ENCODE measurements around the gene PUM1. TPM values are rescaled to one million over a fixed set of nuclear protein-coding genes. Genes with fewer than 3 reads are reported as not detected.
A peak's percentile ranks its signal among the peaks of the same experiment; 100 is the strongest.

Gene PUM1
- total RNA-seq, 2 donors from 2014 or later, result 80.3 to 120 TPM

DNA sequence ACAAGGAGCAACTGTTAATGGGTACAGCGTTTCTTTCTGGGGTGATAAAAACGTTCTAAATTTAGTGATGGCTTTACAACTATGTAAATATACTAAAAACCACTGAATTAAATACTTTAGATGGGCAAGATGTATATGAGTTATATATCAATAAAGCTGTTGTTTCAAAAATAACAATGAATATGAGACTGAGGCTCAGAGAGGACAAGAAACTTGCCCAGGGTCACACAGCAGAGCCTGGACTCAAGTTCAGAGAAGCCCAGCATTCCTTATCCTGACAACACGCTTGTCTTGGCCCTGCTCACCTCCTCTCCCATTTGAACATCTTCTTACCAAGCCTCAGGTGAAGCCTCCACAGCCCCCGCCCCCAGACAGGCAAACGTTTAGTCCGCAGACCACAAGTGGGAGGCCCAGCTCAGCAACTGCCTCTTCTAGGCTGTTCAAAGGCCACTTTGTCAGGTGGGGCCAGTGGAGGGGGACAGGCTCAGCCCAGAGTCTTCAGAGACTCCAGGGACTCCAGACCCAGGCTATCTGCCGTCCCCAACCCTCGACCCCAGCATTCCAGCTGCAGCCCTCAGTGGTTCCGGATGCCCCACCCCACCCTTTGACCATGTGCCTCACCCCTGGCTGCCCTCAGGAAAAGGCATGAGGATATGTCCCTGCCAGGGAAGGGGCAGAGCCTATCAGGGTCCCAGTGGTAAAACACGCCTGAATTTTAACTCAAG lies 174.9 kb downstream of the PUM1 start:
- TF ChIP-seq POLR2A (IDR thresholded peaks at IDR 0.05) (no peak), POLR2AphosphoS5 (IDR thresholded peaks at IDR 0.05) (no peak)
- TF ChIP-seq, protein P1, sequence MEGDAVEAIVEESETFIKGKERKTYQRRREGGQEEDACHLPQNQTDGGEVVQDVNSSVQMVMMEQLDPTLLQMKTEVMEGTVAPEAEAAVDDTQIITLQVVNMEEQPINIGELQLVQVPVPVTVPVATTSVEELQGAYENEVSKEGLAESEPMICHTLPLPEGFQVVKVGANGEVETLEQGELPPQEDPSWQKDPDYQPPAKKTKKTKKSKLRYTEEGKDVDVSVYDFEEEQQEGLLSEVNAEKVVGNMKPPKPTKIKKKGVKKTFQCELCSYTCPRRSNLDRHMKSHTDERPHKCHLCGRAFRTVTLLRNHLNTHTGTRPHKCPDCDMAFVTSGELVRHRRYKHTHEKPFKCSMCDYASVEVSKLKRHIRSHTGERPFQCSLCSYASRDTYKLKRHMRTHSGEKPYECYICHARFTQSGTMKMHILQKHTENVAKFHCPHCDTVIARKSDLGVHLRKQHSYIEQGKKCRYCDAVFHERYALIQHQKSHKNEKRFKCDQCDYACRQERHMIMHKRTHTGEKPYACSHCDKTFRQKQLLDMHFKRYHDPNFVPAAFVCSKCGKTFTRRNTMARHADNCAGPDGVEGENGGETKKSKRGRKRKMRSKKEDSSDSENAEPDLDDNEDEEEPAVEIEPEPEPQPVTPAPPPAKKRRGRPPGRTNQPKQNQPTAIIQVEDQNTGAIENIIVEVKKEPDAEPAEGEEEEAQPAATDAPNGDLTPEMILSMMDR (IDR thresholded peaks at IDR 0.05), result no peak
- Histone ChIP-seq H3K27me3 (replicated peaks; ENCODE audit: insufficient read depth) (no peaks in the 10 kb centered on the region), H3K27ac (no peak overlapping the region), H3K9me3 (no peaks in the 10 kb centered on the region), H3K4me1 (replicated peaks) (peaks cover 6% of the 10 kb centered on the region), H3K4me3 (no peak overlapping the region), H3K36me3 (no peaks in the 10 kb centered on the region)
- DNase-seq (ENCODE audit: low spot score), result no peak
- intact Hi-C loops (cut with DNase I), result no loop called here
- 79% methylated on average over 10 of the region's 10 CpGs for WGBS

DNA sequence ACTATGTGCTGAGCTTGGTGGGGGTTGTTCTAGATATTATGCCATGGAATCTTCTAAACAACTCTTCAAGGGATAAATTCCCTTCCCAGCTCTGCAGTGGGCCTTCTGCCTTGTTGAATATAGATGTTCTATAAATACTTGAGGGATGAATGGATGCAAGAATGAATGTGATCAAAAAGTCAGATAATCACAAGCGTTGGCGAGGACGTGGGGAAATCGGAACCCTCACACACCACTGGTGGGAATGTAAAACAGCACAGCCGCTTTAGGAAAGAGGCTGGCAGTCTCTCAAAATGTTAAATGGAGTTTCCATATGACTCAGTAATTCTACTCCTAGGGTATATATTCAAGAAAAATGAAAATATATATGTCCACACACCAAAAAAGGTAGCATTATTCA lies 176.0 kb downstream of the PUM1 start:
- no peak for DNase-seq (ENCODE audit: low spot score)
- H3K9me3 ChIP-seq, result no peaks in the 10 kb centered on the region
- TF ChIP-seq, protein P1 (IDR thresholded peaks at IDR 0.05), result no peak
- TF ChIP-seq POLR2AphosphoS5 (IDR thresholded peaks at IDR 0.05) (no peak), POLR2A (IDR thresholded peaks at IDR 0.05) (no peak)
- H3K4me3 ChIP-seq, result no peak overlapping the region
- WGBS, result 83% methylated on average over 5 of the region's 5 CpGs
- H3K4me1 ChIP-seq (replicated peaks), result peaks cover 6% of the 10 kb centered on the region
- H3K27me3 ChIP-seq (replicated peaks; ENCODE audit: insufficient read depth), result no peaks in the 10 kb centered on the region
- H3K27ac ChIP-seq, result no peak overlapping the region
- intact Hi-C loops (cut with DNase I), result no loop called here
- H3K36me3 ChIP-seq, result no peaks in the 10 kb centered on the region

DNA sequence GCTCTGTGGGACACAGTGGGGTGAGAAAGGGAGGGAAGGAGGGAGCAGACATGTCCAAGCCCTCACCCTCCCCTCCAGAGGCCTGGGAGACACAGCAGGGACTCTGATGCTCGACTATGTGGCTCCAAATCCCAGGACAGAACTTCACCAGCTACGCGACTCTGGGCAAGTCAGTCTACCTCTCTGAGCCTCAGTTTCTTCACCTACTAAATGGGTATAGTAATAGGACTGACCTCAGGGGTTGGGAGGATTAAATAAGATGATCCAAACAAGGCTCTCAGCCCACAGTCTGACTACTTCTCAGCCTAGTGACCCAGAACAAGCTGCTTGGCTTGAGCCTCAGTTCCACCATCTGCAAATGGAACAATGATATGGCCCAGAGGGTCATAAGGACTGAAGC lies 176.5 kb downstream of the PUM1 start:
- intact Hi-C loops (cut with DNase I), result no loop called here
- TF ChIP-seq POLR2AphosphoS5 (IDR thresholded peaks at IDR 0.05), result no peak
- no peak for TF ChIP-seq POLR2A (IDR thresholded peaks at IDR 0.05)
- TF ChIP-seq, protein P1 (IDR thresholded peaks at IDR 0.05), result no peak
- H3K4me3 ChIP-seq, result no peak overlapping the region
- no peak for DNase-seq (ENCODE audit: low spot score)
- 75% methylated on average over 3 of the region's 3 CpGs for WGBS
- H3K9me3 ChIP-seq, result no peaks in the 10 kb centered on the region
- no peaks in the 10 kb centered on the region for H3K27me3 ChIP-seq (replicated peaks; ENCODE audit: insufficient read depth)
- peaks cover 6% of the 10 kb centered on the region for H3K4me1 ChIP-seq (replicated peaks)
- H3K27ac ChIP-seq, result peak overlapping the region; percentile 72 to 74
- no peaks in the 10 kb centered on the region for H3K36me3 ChIP-seq

- peak; percentile 45 for DNase-seq (ENCODE audit: low spot score)
- no peak overlapping the region for H3K4me3 ChIP-seq
- H3K27ac ChIP-seq, result peak overlapping the region; percentile 72 to 74
- WGBS, result 17% methylated on average over 7 of the region's 8 CpGs
- TF ChIP-seq POLR2A (IDR thresholded peaks at IDR 0.05) (no peak), POLR2AphosphoS5 (IDR thresholded peaks at IDR 0.05) (peak; percentile 81)
- TF ChIP-seq, protein P1 (IDR thresholded peaks at IDR 0.05), result no peak
- intact Hi-C loops (cut with DNase I), result no loop called here
- peaks cover 6% of the 10 kb centered on the region for H3K4me1 ChIP-seq (replicated peaks)
- H3K36me3 ChIP-seq, result no peaks in the 10 kb centered on the region
- no peaks in the 10 kb centered on the region for H3K27me3 ChIP-seq (replicated peaks; ENCODE audit: insufficient read depth)
- no peaks in the 10 kb centered on the region for H3K9me3 ChIP-seq
These were observed 177.1 kb downstream of the PUM1 start for GRCh38 chr1:30888391-30888790.

Measured in prostate gland (tissue), 2 donors.